Calu3 (cell line): ENCODE data around the gene AKAP7. TPM values are rescaled to one million over a fixed set of nuclear protein-coding genes. Genes with fewer than 3 reads are reported as not detected.

Experiments used
- BruUV-seq: library from RNA; stranded (reverse); fragments of 400-500 nt; replicated peaks from 2 replicates; lab custom pipeline; 2021; lab: Mats Ljungman, UMichigan
- CTCF ChIA-PET: fragments of 300-600 bp; sonication (Branson Sonifier 250); formaldehyde crosslinking; loops from one replicate; lab custom pipeline; 2022; ENCODE audit warnings: antibody characterized with exemption; lab: Charles Lee
- DNase-seq: peaks from one replicate; pipeline ENCODE4 v3.0.0; 2022
- H3K27ac Mint-ChIP-seq: one replicate; pipeline ENCODE4 v1.8.0; 2022; ENCODE audit warnings: mixed read lengths; ENCODE audit not compliant: unreplicated experiment
- H3K27me3 Mint-ChIP-seq: one replicate; pipeline ENCODE4 v1.8.0; 2022; ENCODE audit warnings: mixed read lengths; ENCODE audit not compliant: unreplicated experiment
- H3K36me3 Mint-ChIP-seq: one replicate; pipeline ENCODE4 v1.8.0; 2022; ENCODE audit warnings: mild to moderate bottlenecking, moderate library complexity, mixed read lengths; ENCODE audit not compliant: insufficient read depth, unreplicated experiment
- H3K4me1 Mint-ChIP-seq: one replicate; pipeline ENCODE4 v1.8.0; 2022; ENCODE audit warnings: mild to moderate bottlenecking, low read depth, mixed read lengths; ENCODE audit not compliant: unreplicated experiment
- H3K4me3 Mint-ChIP-seq: one replicate; pipeline ENCODE4 v1.8.0; 2022; ENCODE audit warnings: mild to moderate bottlenecking, low read depth, moderate library complexity, mixed read lengths; ENCODE audit not compliant: unreplicated experiment
- H3K9me3 Mint-ChIP-seq: one replicate; pipeline ENCODE4 v1.8.0; 2022; ENCODE audit warnings: low read depth, mixed read lengths; ENCODE audit not compliant: unreplicated experiment
- CTCF ChIP-seq: fragments of 200-600 bp; IDR thresholded peaks from one replicate; pipeline ENCODE4 v1.8.0; 2022; ENCODE audit warnings: antibody characterized with exemption; ENCODE audit not compliant: unreplicated experiment
- intact Hi-C: fragments of 100-400 bp; cut with micrococcal nuclease; formaldehyde crosslinking; loops from one replicate; pipeline ENCODE4 v1.10.0; 2022; ENCODE audit not compliant: unreplicated experiment
- total RNA-seq: library from RNA; stranded (reverse); gene quantifications from 2 replicates; pipeline ENCODE4 v1.2.3, GENCODE V29; 2022

Gene AKAP7
- total RNA-seq, 1 experiment from 2014 or later, result 7.7 TPM

- Mint-ChIP-seq H3K36me3 (no peaks in the 10 kb centered on the region), H3K9me3 (peaks cover 3% of the 10 kb centered on the region), H3K27ac (no peak overlapping the region), H3K4me1 (peaks cover 2% of the 10 kb centered on the region), H3K4me3 (no peak overlapping the region), H3K27me3 (no peaks in the 10 kb centered on the region)
- no peak for DNase-seq
- no peak for TF ChIP-seq CTCF
- intact Hi-C loops, result no loop called here
- no TSS peak for BruUV-seq
- CTCF ChIA-PET, result interaction anchor here (0.6 to 0.8 kb wide), 3 partner anchors 34 to 1297 kb away, joined by 3 to 5 read pairs (median 3); no protein-coding TSS in a partner anchor
Observed at GRCh38 chr6:131244942-131245341, 109.7 kb downstream of the AKAP7 start.

GRCh38 chr6:131250122-131250521 is 114.9 kb downstream of the AKAP7 start:
- Mint-ChIP-seq H3K4me3 (peak overlapping the region; percentile 66), H3K27me3 (no peaks in the 10 kb centered on the region), H3K4me1 (peaks cover 28% of the 10 kb centered on the region), H3K27ac (peak overlapping the region; percentile 24), H3K9me3 (no peaks in the 10 kb centered on the region), H3K36me3 (no peaks in the 10 kb centered on the region)
- TF ChIP-seq CTCF, result no peak
- intact Hi-C loops, result loop anchor here (10.0 kb wide), 1 partner anchor 45 kb away; no protein-coding TSS in a partner anchor
- CTCF ChIA-PET, result interaction anchor here (0.9 kb wide), 1 partner anchor 17 kb away, joined by 3 read pairs; no protein-coding TSS in a partner anchor
- no TSS peak for BruUV-seq
- DNase-seq, result peak; percentile 45

- intact Hi-C loops, result loop anchor here (10.0 kb wide), 1 partner anchor 46 kb away; no protein-coding TSS in a partner anchor
- Mint-ChIP-seq H3K36me3 (no peaks in the 10 kb centered on the region), H3K4me1 (peaks cover 34% of the 10 kb centered on the region), H3K27me3 (no peaks in the 10 kb centered on the region), H3K27ac (peak overlapping the region; percentile 24), H3K9me3 (no peaks in the 10 kb centered on the region), H3K4me3 (peak overlapping the region; percentile 66)
- DNase-seq, result no peak
- no TSS peak for BruUV-seq
- no peak for TF ChIP-seq CTCF
- CTCF ChIA-PET, result interaction anchor here (0.9 kb wide), 1 partner anchor 16 kb away, joined by 3 read pairs; no protein-coding TSS in a partner anchor
Observed at GRCh38 chr6:131250936-131251335, 115.7 kb downstream of the AKAP7 start.

GRCh38 chr6:131251590-131252199 is 116.4 kb downstream of the AKAP7 start:
- H3K4me1 Mint-ChIP-seq, result peaks cover 37% of the 10 kb centered on the region
- no peak overlapping the region for H3K4me3 Mint-ChIP-seq
- H3K27ac Mint-ChIP-seq, result no peak overlapping the region
- H3K9me3 Mint-ChIP-seq, result no peaks in the 10 kb centered on the region
- H3K27me3 Mint-ChIP-seq, result no peaks in the 10 kb centered on the region
- intact Hi-C loops, result loop anchor here (10.0 kb wide), 1 partner anchor 47 kb away; no protein-coding TSS in a partner anchor
- no peaks in the 10 kb centered on the region for H3K36me3 Mint-ChIP-seq
- no peak for DNase-seq
- no TSS peak for BruUV-seq
- TF ChIP-seq CTCF, result no peak
- CTCF ChIA-PET, result no interaction called here
